PC-3 (cell line): ENCODE results near the gene C4orf50. TPM values are rescaled to one million over a fixed set of nuclear protein-coding genes. Genes with fewer than 3 reads are reported as not detected.

Experiments
- ATAC-seq: fragments of 200-7000 bp; cut with Tn5 transposase; 2 replicates; pipeline ENCODE4 v1.9.1; 2020; ENCODE audit warnings: mild to moderate bottlenecking, moderate library complexity
- BruUV-seq: library from RNA; stranded (reverse); fragments of 400-500 nt; replicated peaks from 2 replicates; lab custom pipeline; 2021; lab: Mats Ljungman, UMichigan
- CTCF ChIA-PET: fragments of 300-600 bp; sonication (Branson Sonifier 250); formaldehyde crosslinking; loops from one replicate; lab custom pipeline; 2022; ENCODE audit warnings: antibody characterized with exemption; lab: Charles Lee
- POLR2A ChIA-PET: fragments of 300-600 bp; sonication (Branson Sonifier 250); formaldehyde crosslinking; loops from one replicate; lab custom pipeline; 2022; ENCODE audit warnings: antibody characterized with exemption; ENCODE audit not compliant: unreplicated experiment; lab: Charles Lee
- DNase-seq: peaks from one replicate; pipeline ENCODE4 v3.0.0-alpha.2; 2015
- H2AFZ ChIP-seq: fragments of 300-600 bp; sonication (generic); 2 replicates; pipeline ENCODE4 v1.6.0; 2016; ENCODE audit warnings: antibody characterized with exemption, low read length
- H3F3A ChIP-seq: fragments of 300-600 bp; sonication (generic); one replicate; pipeline ENCODE4 v1.6.0; 2017; ENCODE audit warnings: antibody characterized with exemption, low read length, control low read depth, mild to moderate bottlenecking; ENCODE audit not compliant: unreplicated experiment
- H3K27ac ChIP-seq: fragments of 300-600 bp; sonication (generic); 2 replicates; pipeline ENCODE4 v1.5.1; 2016; ENCODE audit warnings: mild to moderate bottlenecking, low read length
- H3K27me3 ChIP-seq: fragments of 300-600 bp; sonication (generic); 2 replicates; pipeline ENCODE4 v1.6.1; 2016; ENCODE audit warnings: low read length, mixed read lengths
- H3K36me3 ChIP-seq: fragments of 300-600 bp; sonication (generic); 2 replicates; pipeline ENCODE4 v1.6.1; 2016; ENCODE audit warnings: low read depth, mixed run types, low read length, mixed read lengths
- H3K4me1 ChIP-seq: fragments of 300-600 bp; sonication (generic); 2 replicates; pipeline ENCODE4 v1.5.1; 2016; ENCODE audit warnings: low read length; ENCODE audit not compliant: insufficient read depth
- H3K4me2 ChIP-seq: fragments of 300-600 bp; sonication (generic); 2 replicates; pipeline ENCODE4 v1.6.0; 2016; ENCODE audit warnings: low read length
- H3K4me3 ChIP-seq: fragments of 300-600 bp; sonication (generic); 2 replicates; pipeline ENCODE4 v1.5.1; 2016; ENCODE audit warnings: mild to moderate bottlenecking, low read length, mixed read lengths
- H3K79me2 ChIP-seq: fragments of 300-600 bp; sonication (generic); 2 replicates; pipeline ENCODE4 v1.6.1; 2017; ENCODE audit warnings: low read length, mixed read lengths
- H3K9ac ChIP-seq: fragments of 300-600 bp; sonication (generic); 2 replicates; pipeline ENCODE4 v1.6.0; 2016; ENCODE audit warnings: mild to moderate bottlenecking, low read length
- H3K9me2 ChIP-seq: fragments of 300-600 bp; sonication (generic); replicated peaks from 2 replicates; pipeline ENCODE4 v1.6.1; 2016; ENCODE audit warnings: mixed run types, low read length, mixed read lengths
- H3K9me3 ChIP-seq: fragments of 300-600 bp; sonication (generic); 2 replicates; pipeline ENCODE4 v1.6.1; 2016; ENCODE audit warnings: low read length, mixed read lengths
- H4K20me1 ChIP-seq: fragments of 300-600 bp; sonication (generic); 2 replicates; pipeline ENCODE4 v1.6.1; 2016; ENCODE audit warnings: low read length, mixed read lengths
- EZH2 ChIP-seq: fragments of 300-600 bp; sonication (generic); IDR thresholded peaks from one replicate; pipeline ENCODE4 v1.6.1; 2017; ENCODE audit warnings: antibody characterized with exemption, mild to moderate bottlenecking, low read length; ENCODE audit not compliant: unreplicated experiment
- EZH2phosphoT487 ChIP-seq: fragments of 300-600 bp; sonication (generic); IDR thresholded peaks from 2 replicates; pipeline ENCODE4 v1.6.1; 2018; ENCODE audit warnings: mild to moderate bottlenecking, antibody characterized with exemption, low read length, borderline replicate concordance
- intact Hi-C: fragments of 100-400 bp; cut with micrococcal nuclease; formaldehyde crosslinking; loops from 2 replicates; pipeline ENCODE4 v1.9.0; 2023
- total RNA-seq: library from RNA; depleted of rRNA; stranded (reverse); fragments of >200 nt; gene quantifications from 2 replicates; pipeline ENCODE4 v1.2.3, GENCODE V29; 2014
- TF ChIP-seq, protein P1 (sequence below): fragments of 300-600 bp; sonication (generic); conservative IDR thresholded peaks from 2 replicates; pipeline ENCODE4 v1.5.1; 2017; ENCODE audit warnings: antibody characterized with exemption, low read depth, mild to moderate bottlenecking, low read length

C4orf50 gene
- total RNA-seq, 1 experiment from 2014 or later: not detected

DNA sequence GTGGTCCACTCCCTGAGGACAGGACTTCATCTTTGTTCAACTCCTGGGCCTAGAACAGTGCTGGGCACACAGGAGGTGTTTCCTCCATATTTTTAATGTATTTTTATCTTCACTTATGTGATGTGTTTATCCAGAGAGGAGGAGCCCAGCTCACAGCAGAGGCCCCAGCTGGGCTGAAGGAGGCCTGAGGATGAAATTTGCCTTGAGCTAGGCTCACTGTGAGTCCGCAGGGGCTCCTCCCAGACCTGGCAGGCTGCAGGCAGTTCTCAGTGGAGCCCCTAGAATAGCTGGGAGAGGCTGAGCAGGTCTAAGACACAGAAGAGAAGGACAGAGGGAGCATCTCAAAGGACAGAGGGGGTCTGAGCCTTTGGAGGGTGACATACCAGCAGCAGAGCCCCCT lies 26.8 kb downstream of the C4orf50 start:
- Histone ChIP-seq H3F3A (no peaks in the 10 kb centered on the region), H3K79me2 (no peaks in the 10 kb centered on the region), H3K27me3 (peaks cover 13% of the 10 kb centered on the region; the same call in 1 of the 2 replicates), H3K9me2 (no peaks in the 10 kb centered on the region), H4K20me1 (no peaks in the 10 kb centered on the region), H2AFZ (no peak overlapping the region), H3K4me3 (no peak overlapping the region), H3K4me1 (no peaks in the 10 kb centered on the region), H3K9ac (no peak overlapping the region), H3K36me3 (no peaks in the 10 kb centered on the region), H3K4me2 (no peak overlapping the region), H3K27ac (no peak overlapping the region), H3K9me3 (no peaks in the 10 kb centered on the region)
- no peak for ATAC-seq
- no TSS peak for BruUV-seq
- no peak for DNase-seq
- TF ChIP-seq, protein P1, sequence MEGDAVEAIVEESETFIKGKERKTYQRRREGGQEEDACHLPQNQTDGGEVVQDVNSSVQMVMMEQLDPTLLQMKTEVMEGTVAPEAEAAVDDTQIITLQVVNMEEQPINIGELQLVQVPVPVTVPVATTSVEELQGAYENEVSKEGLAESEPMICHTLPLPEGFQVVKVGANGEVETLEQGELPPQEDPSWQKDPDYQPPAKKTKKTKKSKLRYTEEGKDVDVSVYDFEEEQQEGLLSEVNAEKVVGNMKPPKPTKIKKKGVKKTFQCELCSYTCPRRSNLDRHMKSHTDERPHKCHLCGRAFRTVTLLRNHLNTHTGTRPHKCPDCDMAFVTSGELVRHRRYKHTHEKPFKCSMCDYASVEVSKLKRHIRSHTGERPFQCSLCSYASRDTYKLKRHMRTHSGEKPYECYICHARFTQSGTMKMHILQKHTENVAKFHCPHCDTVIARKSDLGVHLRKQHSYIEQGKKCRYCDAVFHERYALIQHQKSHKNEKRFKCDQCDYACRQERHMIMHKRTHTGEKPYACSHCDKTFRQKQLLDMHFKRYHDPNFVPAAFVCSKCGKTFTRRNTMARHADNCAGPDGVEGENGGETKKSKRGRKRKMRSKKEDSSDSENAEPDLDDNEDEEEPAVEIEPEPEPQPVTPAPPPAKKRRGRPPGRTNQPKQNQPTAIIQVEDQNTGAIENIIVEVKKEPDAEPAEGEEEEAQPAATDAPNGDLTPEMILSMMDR: no peak
- TF ChIP-seq EZH2 (no peak), EZH2phosphoT487 (no peak)
- ChIA-PET POLR2A (no interaction called here), CTCF (no interaction called here)
- intact Hi-C loops: no loop called here

DNA sequence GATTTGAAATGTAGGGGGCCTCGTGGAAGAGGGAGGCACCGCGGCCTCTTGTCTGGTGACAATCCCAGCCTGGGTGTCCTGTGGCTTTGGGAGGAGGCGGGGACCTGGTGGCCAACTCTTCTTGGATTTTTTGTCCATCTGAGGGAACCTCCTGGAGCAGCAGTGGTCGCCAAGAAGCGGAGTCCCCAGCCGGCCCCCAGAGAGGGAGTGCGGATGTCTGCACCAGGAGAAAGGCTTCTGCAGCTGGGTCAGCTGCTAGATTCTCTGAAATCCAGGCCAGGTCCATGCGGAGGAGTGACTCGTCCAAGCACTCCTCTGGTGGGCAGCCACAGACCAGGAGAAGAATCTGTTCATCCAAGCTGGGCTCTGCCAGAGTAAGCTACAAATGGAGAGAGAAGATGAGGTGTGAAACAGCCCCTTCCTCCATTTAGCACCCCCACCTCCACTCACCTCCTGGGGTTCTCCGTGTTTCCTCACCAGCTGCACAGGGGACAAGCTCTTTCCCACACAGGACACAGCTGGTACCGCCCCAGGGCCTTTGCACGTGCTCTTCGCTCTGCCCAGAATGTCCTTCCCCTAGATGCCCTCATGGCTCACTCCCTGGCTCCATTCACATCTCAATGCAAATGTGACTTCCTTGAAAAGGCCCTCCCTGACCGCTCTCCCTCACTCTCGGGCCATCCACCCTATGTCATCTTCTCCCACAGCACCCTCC lies 27.6 kb downstream of the C4orf50 start:
- CTCF ChIA-PET: no interaction called here
- DNase-seq (no peak), ATAC-seq (no peak)
- no peaks in the 10 kb centered on the region for H3K36me3 ChIP-seq
- intact Hi-C loops: no loop called here
- peaks cover 13% of the 10 kb centered on the region; the same call in 1 of the 2 replicates for H3K27me3 ChIP-seq
- no peak overlapping the region for H3K4me2 ChIP-seq
- no peaks in the 10 kb centered on the region for H4K20me1 ChIP-seq
- TF ChIP-seq, protein P1: no peak
- TF ChIP-seq EZH2 (no peak), EZH2phosphoT487 (no peak)
- H3K9me2 ChIP-seq: no peaks in the 10 kb centered on the region
- POLR2A ChIA-PET: no interaction called here
- H3F3A ChIP-seq: no peaks in the 10 kb centered on the region
- H2AFZ ChIP-seq: no peak overlapping the region
- H3K9ac ChIP-seq: no peak overlapping the region
- no peak overlapping the region for H3K4me3 ChIP-seq
- no TSS peak for BruUV-seq
- H3K27ac ChIP-seq: no peak overlapping the region
- H3K79me2 ChIP-seq: no peaks in the 10 kb centered on the region
- H3K9me3 ChIP-seq: no peaks in the 10 kb centered on the region
- no peaks in the 10 kb centered on the region for H3K4me1 ChIP-seq
